ENCODE data around the gene EPB41L4B. TPM values are rescaled to one million over a fixed set of nuclear protein-coding genes. Genes with fewer than 3 reads are reported as not detected.
A peak's percentile ranks its signal among the peaks of the same experiment; 100 is the strongest.
"Not testable (repeated sequence)": the region's sequence is repeated elsewhere in the genome, so short reads cannot be mapped to it uniquely, and the experiment has no call there.

EPB41L4B gene
- total RNA-seq, 1 donor from 2014 or later, result 5.5 TPM

DNA sequence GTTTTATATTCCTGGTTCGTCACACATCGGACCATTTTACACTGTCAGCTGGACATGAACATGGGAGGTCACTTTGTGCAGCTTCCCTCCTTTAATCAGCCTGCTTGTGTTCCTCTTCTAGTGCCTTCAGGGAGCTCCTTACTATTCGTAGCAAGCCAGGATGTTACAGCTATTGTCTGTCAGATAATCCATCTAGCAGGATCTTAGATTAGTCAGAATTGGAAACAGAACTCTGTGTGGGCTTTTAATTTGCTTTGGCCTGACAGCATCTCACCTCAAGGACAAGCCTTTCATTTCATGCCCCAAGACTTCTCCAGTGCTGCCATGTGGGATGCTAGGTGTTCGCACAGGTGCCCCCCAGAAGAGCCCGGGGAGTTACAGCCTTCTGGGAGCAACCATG is 30.2 kb upstream of the EPB41L4B start:
- TF ChIP-seq, protein P1, sequence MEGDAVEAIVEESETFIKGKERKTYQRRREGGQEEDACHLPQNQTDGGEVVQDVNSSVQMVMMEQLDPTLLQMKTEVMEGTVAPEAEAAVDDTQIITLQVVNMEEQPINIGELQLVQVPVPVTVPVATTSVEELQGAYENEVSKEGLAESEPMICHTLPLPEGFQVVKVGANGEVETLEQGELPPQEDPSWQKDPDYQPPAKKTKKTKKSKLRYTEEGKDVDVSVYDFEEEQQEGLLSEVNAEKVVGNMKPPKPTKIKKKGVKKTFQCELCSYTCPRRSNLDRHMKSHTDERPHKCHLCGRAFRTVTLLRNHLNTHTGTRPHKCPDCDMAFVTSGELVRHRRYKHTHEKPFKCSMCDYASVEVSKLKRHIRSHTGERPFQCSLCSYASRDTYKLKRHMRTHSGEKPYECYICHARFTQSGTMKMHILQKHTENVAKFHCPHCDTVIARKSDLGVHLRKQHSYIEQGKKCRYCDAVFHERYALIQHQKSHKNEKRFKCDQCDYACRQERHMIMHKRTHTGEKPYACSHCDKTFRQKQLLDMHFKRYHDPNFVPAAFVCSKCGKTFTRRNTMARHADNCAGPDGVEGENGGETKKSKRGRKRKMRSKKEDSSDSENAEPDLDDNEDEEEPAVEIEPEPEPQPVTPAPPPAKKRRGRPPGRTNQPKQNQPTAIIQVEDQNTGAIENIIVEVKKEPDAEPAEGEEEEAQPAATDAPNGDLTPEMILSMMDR (IDR thresholded peaks at IDR 0.05; ENCODE audit: unreplicated experiment), result no peak
- no peak for DNase-seq (ENCODE audit: low spot score in 2 of 2, unreplicated experiment in 2 of 2)
- Mint-ChIP-seq H3K4me3 (no peak overlapping the region), H3K27me3 (ENCODE audit: low read depth) (no peaks in the 10 kb centered on the region), H3K9me3 (no peaks in the 10 kb centered on the region), H3K36me3 (no peaks in the 10 kb centered on the region), H3K4me1 (peaks cover 3% of the 10 kb centered on the region), H3K27ac (no peak overlapping the region)

DNA sequence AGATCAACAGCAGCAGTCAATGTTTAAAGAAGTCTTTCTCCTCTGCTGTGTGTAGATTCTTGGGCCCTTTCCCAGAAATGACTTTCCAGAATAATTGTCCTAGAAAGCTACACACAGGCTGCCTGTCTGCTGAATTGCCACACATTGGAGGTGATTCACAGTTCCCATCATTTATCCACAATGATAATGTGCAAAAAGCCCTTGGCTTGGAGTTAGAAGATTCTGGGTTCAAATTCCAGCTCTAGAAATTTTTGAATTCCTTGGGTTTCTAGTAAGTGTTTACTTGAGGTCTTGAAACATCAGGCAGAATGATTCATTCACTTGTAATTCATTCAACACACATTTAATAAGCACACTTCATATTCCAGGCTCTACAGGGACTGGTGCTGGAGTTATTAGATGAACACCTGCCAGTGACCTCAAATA is 28.6 kb upstream of the EPB41L4B start:
- H3K27ac Mint-ChIP-seq, result no peak overlapping the region
- H3K27me3 Mint-ChIP-seq (ENCODE audit: low read depth), result no peaks in the 10 kb centered on the region
- H3K4me1 Mint-ChIP-seq, result peaks cover 13% of the 10 kb centered on the region
- H3K4me3 Mint-ChIP-seq, result no peak overlapping the region
- TF ChIP-seq, protein P1 (IDR thresholded peaks at IDR 0.05; ENCODE audit: unreplicated experiment), result no peak
- no peaks in the 10 kb centered on the region for H3K9me3 Mint-ChIP-seq
- no peaks in the 10 kb centered on the region for H3K36me3 Mint-ChIP-seq
- no peak for DNase-seq (ENCODE audit: low spot score in 2 of 2, unreplicated experiment in 2 of 2)

DNA sequence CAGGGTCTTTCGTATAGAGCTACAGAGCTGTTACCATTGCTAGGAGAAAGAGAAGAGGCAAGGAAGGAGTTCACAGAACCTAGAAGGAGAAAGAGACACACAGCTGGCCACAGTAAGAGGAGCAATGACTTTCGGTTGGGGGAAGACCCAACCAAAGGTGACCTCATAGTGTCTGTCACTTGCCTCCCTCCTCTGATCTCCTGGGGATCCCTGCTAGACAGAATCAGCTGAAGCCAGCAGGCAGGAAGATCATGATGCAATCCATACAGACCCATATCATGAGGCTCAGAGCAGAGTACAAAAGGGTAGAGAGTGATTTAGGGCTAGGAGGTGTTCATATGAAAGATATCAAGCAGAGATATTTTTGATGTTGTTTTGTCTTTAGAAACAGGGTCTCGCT is 26.0 kb upstream of the EPB41L4B start:
- H3K4me1 Mint-ChIP-seq, result peaks cover 18% of the 10 kb centered on the region
- H3K27ac Mint-ChIP-seq, result peak overlapping the region; percentile 3
- H3K27me3 Mint-ChIP-seq (ENCODE audit: low read depth), result no peaks in the 10 kb centered on the region
- no peaks in the 10 kb centered on the region for H3K9me3 Mint-ChIP-seq
- DNase-seq (ENCODE audit: low spot score in 2 of 2, unreplicated experiment in 2 of 2), result no peak
- TF ChIP-seq, protein P1 (IDR thresholded peaks at IDR 0.05; ENCODE audit: unreplicated experiment), result no peak
- no peaks in the 10 kb centered on the region for H3K36me3 Mint-ChIP-seq
- no peak overlapping the region for H3K4me3 Mint-ChIP-seq

DNA sequence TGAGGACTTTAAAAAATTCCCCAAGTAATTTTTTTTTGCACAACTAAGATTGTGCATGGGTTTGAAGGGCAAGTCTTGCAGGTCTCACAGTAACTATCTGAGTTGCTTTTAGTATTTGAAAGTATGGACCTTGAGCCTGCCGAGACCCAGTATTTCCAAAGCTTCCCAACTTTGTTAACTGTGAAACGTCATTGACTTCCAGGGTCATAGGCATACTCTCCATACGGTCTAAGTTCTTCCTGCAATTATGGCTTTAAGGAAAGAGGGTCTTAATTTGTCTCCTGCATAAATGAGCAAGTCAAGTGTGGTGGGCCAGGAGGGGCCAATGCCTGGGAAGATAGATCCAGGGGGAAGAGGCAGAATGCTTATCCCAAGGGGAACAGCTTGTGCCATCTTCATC is 24.0 kb upstream of the EPB41L4B start:
- H3K36me3 Mint-ChIP-seq, result no peaks in the 10 kb centered on the region
- no peaks in the 10 kb centered on the region for H3K9me3 Mint-ChIP-seq
- DNase-seq (ENCODE audit: low spot score in 2 of 2, unreplicated experiment in 2 of 2), result no peak
- TF ChIP-seq, protein P1 (IDR thresholded peaks at IDR 0.05; ENCODE audit: unreplicated experiment), result no peak
- H3K4me1 Mint-ChIP-seq, result peaks cover 21% of the 10 kb centered on the region
- no peaks in the 10 kb centered on the region for H3K27me3 Mint-ChIP-seq (ENCODE audit: low read depth)
- H3K27ac Mint-ChIP-seq, result peak overlapping the region; percentile 91
- no peak overlapping the region for H3K4me3 Mint-ChIP-seq

DNA sequence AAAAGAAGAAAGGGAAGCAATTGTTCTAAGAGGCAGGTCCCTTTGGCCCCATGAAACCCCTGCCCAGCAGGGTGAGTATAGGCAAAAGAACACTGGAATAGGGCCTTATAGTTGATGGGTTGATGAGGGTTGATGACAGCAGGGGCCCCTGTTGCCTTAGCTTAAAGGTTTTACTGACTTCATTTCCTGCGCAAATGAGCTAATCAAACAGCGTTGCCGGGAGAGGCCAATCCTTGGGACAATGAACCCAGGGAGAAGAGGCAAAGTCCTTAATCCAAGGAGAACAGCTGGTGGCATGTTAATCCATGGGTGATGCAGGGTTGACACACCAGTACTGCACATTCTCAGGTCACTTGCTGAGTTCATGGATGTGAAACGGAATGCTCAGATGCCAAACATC is 22.0 kb upstream of the EPB41L4B start:
- Mint-ChIP-seq H3K27ac (no peak overlapping the region), H3K9me3 (no peaks in the 10 kb centered on the region), H3K4me1 (peaks cover 19% of the 10 kb centered on the region), H3K36me3 (no peaks in the 10 kb centered on the region), H3K4me3 (no peak overlapping the region), H3K27me3 (ENCODE audit: low read depth) (no peaks in the 10 kb centered on the region)
- DNase-seq (ENCODE audit: low spot score in 2 of 2, unreplicated experiment in 2 of 2), result no peak
- TF ChIP-seq, protein P1 (IDR thresholded peaks at IDR 0.05; ENCODE audit: unreplicated experiment), result no peak

DNA sequence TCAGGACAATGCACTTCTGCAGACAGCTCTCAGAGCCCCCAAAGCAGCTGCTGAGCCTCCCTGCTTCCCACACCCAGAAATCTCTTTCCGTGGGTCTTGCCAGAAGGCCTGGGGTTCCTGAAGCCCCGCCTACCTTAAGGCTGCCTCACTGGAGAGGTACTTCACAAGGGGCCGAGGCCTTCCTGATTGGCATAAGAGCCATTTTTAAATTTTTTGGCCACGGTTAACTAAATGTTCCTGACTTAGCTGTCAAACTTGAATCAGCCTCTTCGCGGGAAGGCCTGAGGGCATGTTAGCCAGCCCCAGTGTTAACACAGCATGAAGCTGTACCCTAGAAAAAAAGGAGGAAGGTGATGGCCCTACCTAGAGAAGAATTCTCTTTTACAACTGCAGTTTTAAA is 20.7 kb upstream of the EPB41L4B start:
- no peak for DNase-seq (ENCODE audit: low spot score in 2 of 2, unreplicated experiment in 2 of 2)

DNA sequence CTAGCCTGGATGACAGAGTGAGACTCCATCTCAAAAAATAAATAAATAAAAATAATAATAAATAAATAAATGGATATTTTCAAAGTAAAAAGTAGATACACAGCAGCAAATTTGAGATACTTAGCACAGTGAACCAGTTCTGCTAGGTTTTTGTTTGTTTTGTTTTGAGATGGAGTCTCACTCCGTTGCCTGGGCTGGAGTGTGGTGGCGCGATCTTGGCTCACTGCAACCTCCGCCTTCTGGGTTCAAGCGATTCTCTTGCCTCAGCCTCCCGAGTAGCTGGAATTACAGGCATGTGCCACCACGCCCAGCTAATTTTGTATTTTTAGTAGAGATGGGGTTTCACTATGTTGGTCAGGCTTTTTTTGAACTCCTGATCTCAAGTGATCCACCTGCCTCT is 20.1 kb upstream of the EPB41L4B start:
- H3K36me3 Mint-ChIP-seq; DNase-seq (ENCODE audit: low spot score in 2 of 2, unreplicated experiment in 2 of 2); H3K4me3 Mint-ChIP-seq; H3K27me3 Mint-ChIP-seq (ENCODE audit: low read depth); H3K27ac Mint-ChIP-seq; H3K9me3 Mint-ChIP-seq: not testable (repeated sequence)
- H3K4me1 Mint-ChIP-seq, result peaks cover 23% of the 10 kb centered on the region

More for the DNA sequence above, 20.7 kb upstream of the EPB41L4B start:
- Mint-ChIP-seq H3K4me1 (peaks cover 19% of the 10 kb centered on the region), H3K4me3 (no peak overlapping the region), H3K27ac (peak overlapping the region; percentile 26), H3K36me3 (no peaks in the 10 kb centered on the region), H3K27me3 (ENCODE audit: low read depth) (no peaks in the 10 kb centered on the region), H3K9me3 (no peaks in the 10 kb centered on the region)
- TF ChIP-seq, protein P1 (IDR thresholded peaks at IDR 0.05; ENCODE audit: unreplicated experiment), result no peak

All from mesothelial cell of epicardium (in vitro differentiated cells).